ENCODE results near the gene IQSEC1.

DNA sequence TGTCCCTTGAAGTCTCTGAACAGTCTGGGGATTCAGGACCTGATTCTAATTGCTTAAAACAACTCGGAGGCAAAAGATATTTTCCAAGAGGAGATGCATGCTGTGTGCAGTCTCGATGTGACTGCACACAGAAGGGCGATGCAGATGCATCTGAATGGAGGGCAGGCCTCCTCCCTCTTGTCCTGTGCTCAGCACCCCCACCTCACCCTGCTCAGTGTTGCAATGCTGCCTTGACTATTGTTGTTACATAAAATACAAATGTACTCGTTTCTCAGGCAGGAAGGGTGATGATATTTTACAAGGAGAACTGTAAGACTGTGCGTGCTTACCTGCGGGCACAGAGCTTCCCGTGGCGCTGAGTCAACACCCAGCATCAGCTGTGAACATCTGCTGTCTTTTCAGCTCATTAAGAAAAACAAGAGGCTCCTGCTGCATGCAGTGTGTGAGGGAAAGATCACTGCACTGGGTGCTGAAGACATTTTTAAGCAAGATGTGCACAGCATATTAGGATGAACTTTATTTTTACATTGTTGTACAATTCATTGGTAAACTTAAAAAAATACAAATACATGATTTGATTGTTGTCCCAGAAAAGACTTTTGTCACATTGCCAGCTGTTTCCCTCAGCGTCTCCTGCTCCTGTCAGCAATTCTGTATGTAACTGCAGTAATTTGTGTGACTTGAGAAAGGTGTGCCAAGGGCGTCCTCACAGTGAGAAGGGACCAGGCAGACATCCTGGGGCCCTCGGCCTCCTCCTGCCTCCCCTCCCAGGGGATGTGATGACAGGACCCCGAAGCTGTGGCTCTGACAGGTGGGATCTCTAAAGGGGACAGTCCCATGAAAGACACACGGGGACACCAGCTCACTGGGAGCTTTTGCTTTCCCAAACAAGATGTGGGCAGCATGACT lies 175.6 kb downstream of the IQSEC1 start:
- TF ChIP-seq, protein P1, sequence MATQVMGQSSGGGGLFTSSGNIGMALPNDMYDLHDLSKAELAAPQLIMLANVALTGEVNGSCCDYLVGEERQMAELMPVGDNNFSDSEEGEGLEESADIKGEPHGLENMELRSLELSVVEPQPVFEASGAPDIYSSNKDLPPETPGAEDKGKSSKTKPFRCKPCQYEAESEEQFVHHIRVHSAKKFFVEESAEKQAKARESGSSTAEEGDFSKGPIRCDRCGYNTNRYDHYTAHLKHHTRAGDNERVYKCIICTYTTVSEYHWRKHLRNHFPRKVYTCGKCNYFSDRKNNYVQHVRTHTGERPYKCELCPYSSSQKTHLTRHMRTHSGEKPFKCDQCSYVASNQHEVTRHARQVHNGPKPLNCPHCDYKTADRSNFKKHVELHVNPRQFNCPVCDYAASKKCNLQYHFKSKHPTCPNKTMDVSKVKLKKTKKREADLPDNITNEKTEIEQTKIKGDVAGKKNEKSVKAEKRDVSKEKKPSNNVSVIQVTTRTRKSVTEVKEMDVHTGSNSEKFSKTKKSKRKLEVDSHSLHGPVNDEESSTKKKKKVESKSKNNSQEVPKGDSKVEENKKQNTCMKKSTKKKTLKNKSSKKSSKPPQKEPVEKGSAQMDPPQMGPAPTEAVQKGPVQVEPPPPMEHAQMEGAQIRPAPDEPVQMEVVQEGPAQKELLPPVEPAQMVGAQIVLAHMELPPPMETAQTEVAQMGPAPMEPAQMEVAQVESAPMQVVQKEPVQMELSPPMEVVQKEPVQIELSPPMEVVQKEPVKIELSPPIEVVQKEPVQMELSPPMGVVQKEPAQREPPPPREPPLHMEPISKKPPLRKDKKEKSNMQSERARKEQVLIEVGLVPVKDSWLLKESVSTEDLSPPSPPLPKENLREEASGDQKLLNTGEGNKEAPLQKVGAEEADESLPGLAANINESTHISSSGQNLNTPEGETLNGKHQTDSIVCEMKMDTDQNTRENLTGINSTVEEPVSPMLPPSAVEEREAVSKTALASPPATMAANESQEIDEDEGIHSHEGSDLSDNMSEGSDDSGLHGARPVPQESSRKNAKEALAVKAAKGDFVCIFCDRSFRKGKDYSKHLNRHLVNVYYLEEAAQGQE (IDR thresholded peaks at IDR 0.05; ENCODE audit: insufficient read depth in 1 of 2, low read depth in 2 of 2, low read length in 2 of 2) = no peak
- TF ChIP-seq POLR2AphosphoS5 (IDR thresholded peaks at IDR 0.05; ENCODE audit: low read depth, low read length) = no peak
